IMR-90 (cell line): ENCODE results near the gene ASB13. TPM values are rescaled to one million over a fixed set of nuclear protein-coding genes. Genes with fewer than 3 reads are reported as not detected.

Source experiments
- ATAC-seq: fragments of 200-7000 bp; cut with Tn5 transposase; 2 replicates; pipeline ENCODE4 v1.9.1; 2020; ENCODE audit warnings: low read depth, mild to moderate bottlenecking, moderate library complexity
- BruUV-seq: library from RNA; stranded (reverse); fragments of 400-500 nt; replicated peaks from 2 replicates; lab custom pipeline; 2021; lab: Mats Ljungman, UMichigan
- CTCF ChIA-PET: fragments of 300-600 bp; formaldehyde crosslinking; extraction: SDS; loops from one replicate; lab custom pipeline; 2021; ENCODE audit warnings: antibody characterized with exemption; lab: Yijun Ruan, JAX
- POLR2A ChIA-PET: fragments of 300-600 bp; sonication (Branson Sonifier 250); formaldehyde crosslinking; loops from one replicate; lab custom pipeline; 2022; ENCODE audit warnings: antibody characterized with exemption; ENCODE audit not compliant: unreplicated experiment; lab: Charles Lee
- DNase-seq: peaks from one replicate; pipeline ENCODE4 v3.0.0; 2013
- H2AFZ ChIP-seq: replicated peaks from 2 replicates; pipeline ENCODE3; 2013; ENCODE audit warnings: low read length, mild to moderate bottlenecking; ENCODE audit not compliant: poor library complexity
- H2AK5ac ChIP-seq: 2 replicates; pipeline ENCODE4 v1.6.1; 2013; ENCODE audit warnings: low read depth, low read length, inconsistent platforms
- H2AK9ac ChIP-seq: replicated peaks from 2 replicates; pipeline ENCODE3; 2013; ENCODE audit warnings: mild to moderate bottlenecking, low read depth, low read length, moderate library complexity; ENCODE audit not compliant: poor library complexity
- H2BK120ac ChIP-seq: 2 replicates; pipeline ENCODE4 v1.6.1; 2013; ENCODE audit warnings: low read depth, low read length, inconsistent platforms
- H2BK15ac ChIP-seq: 3 replicates; pipeline ENCODE4 v1.6.1; 2013; ENCODE audit warnings: low read depth, low read length, inconsistent platforms
- H2BK20ac ChIP-seq: 2 replicates; pipeline ENCODE4 v1.6.1; 2013; ENCODE audit warnings: low read depth, mild to moderate bottlenecking, inconsistent platforms, low read length, moderate library complexity
- H2BK5ac ChIP-seq: 2 replicates; pipeline ENCODE4 v1.6.1; 2013; ENCODE audit warnings: mild to moderate bottlenecking, low read depth, low read length, inconsistent platforms; ENCODE audit not compliant: poor library complexity, severe bottlenecking
- H3K14ac ChIP-seq: replicated peaks from 2 replicates; pipeline ENCODE4 v1.6.1; 2013; ENCODE audit warnings: low read depth, low read length, inconsistent platforms
- H3K18ac ChIP-seq: 2 replicates; pipeline ENCODE4 v1.6.1; 2013; ENCODE audit warnings: low read depth, low read length, control low read depth
- H3K23ac ChIP-seq: 2 replicates; pipeline ENCODE4 v1.6.1; 2013; ENCODE audit warnings: low read depth, low read length, inconsistent platforms
- H3K27ac ChIP-seq: 2 replicates; pipeline ENCODE4 v1.5.1; 2013; ENCODE audit warnings: mild to moderate bottlenecking, control low read depth, low read length; ENCODE audit not compliant: insufficient read depth
- H3K27me3 ChIP-seq: 2 replicates; pipeline ENCODE4 v1.6.1; 2013; ENCODE audit warnings: low read length; ENCODE audit not compliant: control insufficient read depth, insufficient read depth
- H3K36me3 ChIP-seq: 2 replicates; pipeline ENCODE4 v1.6.1; 2013; ENCODE audit warnings: low read length, mixed read lengths; ENCODE audit not compliant: control insufficient read depth, insufficient read depth
- H3K4ac ChIP-seq: 2 replicates; pipeline ENCODE4 v1.6.1; 2013; ENCODE audit warnings: low read depth, low read length, inconsistent platforms
- H3K4me1 ChIP-seq: 2 replicates; pipeline ENCODE4 v1.6.1; 2013; ENCODE audit warnings: low read length, mixed read lengths; ENCODE audit not compliant: control insufficient read depth, insufficient read depth
- H3K4me2 ChIP-seq: 2 replicates; pipeline ENCODE4 v1.6.1; 2013; ENCODE audit warnings: low read depth, mild to moderate bottlenecking, control low read depth, low read length, moderate library complexity
- H3K4me3 ChIP-seq: 2 replicates; pipeline ENCODE4 v1.5.1; 2013; ENCODE audit warnings: low read depth, mild to moderate bottlenecking, control low read depth, low read length, moderate library complexity; ENCODE audit not compliant: insufficient read depth
- H3K56ac ChIP-seq: 2 replicates; pipeline ENCODE4 v1.6.1; 2013; ENCODE audit warnings: low read length, inconsistent platforms; ENCODE audit not compliant: insufficient read depth; ENCODE audit errors: extremely low read depth
- H3K79me1 ChIP-seq, 2 experiments: 2 replicates each; pipeline ENCODE4 v1.6.1; 2013; ENCODE audit warnings: low read length in 2 of 2, inconsistent platforms in 1 of 2, low read depth in 1 of 2
- H3K9ac ChIP-seq: 2 replicates; pipeline ENCODE4 v1.6.1; 2013; ENCODE audit warnings: low read depth, low read length, control low read depth
- H3K9me1 ChIP-seq: 2 replicates; pipeline ENCODE4 v1.6.1; 2013; ENCODE audit warnings: low read length, inconsistent platforms; ENCODE audit not compliant: insufficient read depth
- H3K9me3 ChIP-seq: 2 replicates; pipeline ENCODE4 v1.6.1; 2013; ENCODE audit warnings: low read length; ENCODE audit not compliant: control insufficient read depth, insufficient read depth
- H4K20me1 ChIP-seq: 2 replicates; pipeline ENCODE4 v1.6.1; 2013; ENCODE audit warnings: low read length, inconsistent platforms; ENCODE audit not compliant: insufficient read depth
- H4K5ac ChIP-seq: 2 replicates; pipeline ENCODE4 v1.6.1; 2013; ENCODE audit warnings: mild to moderate bottlenecking, low read depth, low read length, control low read depth
- H4K8ac ChIP-seq, 2 experiments: 2 replicates each; pipeline ENCODE4 v1.6.1; 2013; ENCODE audit warnings: low read depth in 2 of 2, low read length in 2 of 2, control low read depth in 1 of 2, inconsistent platforms in 1 of 2
- H4K91ac ChIP-seq: 2 replicates; pipeline ENCODE4 v1.6.1; 2013; ENCODE audit warnings: low read depth, low read length, inconsistent platforms; ENCODE audit not compliant: insufficient read depth
- BHLHE40 ChIP-seq: fragments of 150-350 bp; IDR thresholded peaks from 2 replicates; pipeline ENCODE4 v1.6.1; 2016; ENCODE audit warnings: mild to moderate bottlenecking, low read depth, low read length
- CEBPB ChIP-seq: IDR thresholded peaks from 2 replicates; pipeline ENCODE4 v1.6.1; 2012; ENCODE audit warnings: low read depth, low read length, improper control_type of control experiment
- CHD1 ChIP-seq: IDR thresholded peaks from 2 replicates; pipeline ENCODE4 v1.6.1; 2012; ENCODE audit warnings: low read depth, low read length, improper control_type of control experiment
- FOS ChIP-seq: fragments of 150-350 bp; IDR thresholded peaks from 2 replicates; pipeline ENCODE4 v1.6.1; 2016; ENCODE audit warnings: low read depth, low read length
- MAFK ChIP-seq: IDR thresholded peaks from 2 replicates; pipeline ENCODE4 v1.6.1; 2012; ENCODE audit warnings: low read depth, low read length, improper control_type of control experiment
- MAZ ChIP-seq: IDR thresholded peaks from 2 replicates; pipeline ENCODE4 v1.6.1; 2012; ENCODE audit warnings: low read depth, mild to moderate bottlenecking, low read length, improper control_type of control experiment, moderate library complexity, borderline replicate concordance
- MXI1 ChIP-seq: IDR thresholded peaks from 2 replicates; pipeline ENCODE4 v1.6.1; 2012; ENCODE audit warnings: low read depth, mild to moderate bottlenecking, low read length, moderate library complexity, borderline replicate concordance
- NFE2L2 ChIP-seq: fragments of 150-350 bp; IDR thresholded peaks from 2 replicates; pipeline ENCODE4 v1.6.1; 2016; ENCODE audit warnings: low read depth, mild to moderate bottlenecking, low read length
- POLR2A ChIP-seq: IDR thresholded peaks from 2 replicates; pipeline ENCODE4 v1.6.1; 2012; ENCODE audit warnings: mild to moderate bottlenecking, low read depth, low read length
- RAD21 ChIP-seq: IDR thresholded peaks from 2 replicates; pipeline ENCODE4 v1.6.1; 2012; ENCODE audit warnings: low read length, improper control_type of control experiment
- RCOR1 ChIP-seq: IDR thresholded peaks from 2 replicates; pipeline ENCODE4 v1.6.1; 2012; ENCODE audit warnings: mild to moderate bottlenecking, low read length, improper control_type of control experiment; ENCODE audit not compliant: insufficient replicate concordance
- RFX5 ChIP-seq: IDR thresholded peaks from 2 replicates; pipeline ENCODE4 v1.8.0; 2012; ENCODE audit warnings: low read depth, mild to moderate bottlenecking, low read length, moderate library complexity
- SMC3 ChIP-seq: fragments of 150-350 bp; IDR thresholded peaks from 2 replicates; pipeline ENCODE4 v1.6.1; 2016; ENCODE audit warnings: low read depth, mild to moderate bottlenecking, antibody characterized with exemption, low read length, moderate library complexity
- USF2 ChIP-seq: fragments of 150-350 bp; IDR thresholded peaks from 2 replicates; pipeline ENCODE4 v1.6.1; 2017; ENCODE audit warnings: mild to moderate bottlenecking, antibody characterized with exemption, low read length, low read depth
- WGBS, 2 experiments: methylation state at CpG; one replicate each; pipeline versions ENCODE4 v1.1.5 to v1.1.7; 2013; ENCODE audit warnings: missing lambda C conversion rate in 2 of 2; ENCODE audit not compliant: insufficient read length in 1 of 2; ENCODE audit errors: extremely low coverage in 2 of 2; 5-methylcytosine and 5-hydroxymethylcytosine counted together
- dilution Hi-C: fragments of 300-500 bp; cut with HindIII; formaldehyde crosslinking; loops from one replicate; pipeline ENCODE4 v1.14.3; 2018; ENCODE audit warnings: low sequenced_read_pairs; ENCODE audit not compliant: unreplicated experiment
- in situ Hi-C: fragments of 300-500 bp; cut with MboI; formaldehyde crosslinking; loops from 3 replicates; pipeline ENCODE4 v1.14.3; 2019; ENCODE audit warnings: low sequenced_read_pairs, inconsistent platforms, mixed read lengths
- intact Hi-C: fragments of 100-400 bp; cut with micrococcal nuclease; formaldehyde crosslinking; loops from 2 replicates; pipeline ENCODE4 v1.10.0; 2022
- polyA plus RNA-seq, 3 experiments: library from polyadenylated mRNA; depleted of rRNA; stranded (reverse); fragments of >200 nt; gene quantifications; 2 replicates each; pipeline ENCODE4 v1.2.3, GENCODE V29; 2012; ENCODE audit warnings: low replicate concordance in 1 of 3
- total RNA-seq: library from RNA; depleted of rRNA; stranded (reverse); fragments of >200 nt; gene quantifications from 2 replicates; pipeline ENCODE4 v1.2.3, GENCODE V29; 2012
- TF ChIP-seq, protein P1 (sequence below): fragments of 150-350 bp; IDR thresholded peaks from 2 replicates; pipeline ENCODE4 v1.6.1; 2016; ENCODE audit warnings: low read depth, mild to moderate bottlenecking, low read length, moderate library complexity, borderline replicate concordance
- TF ChIP-seq, protein P2 (sequence below): conservative IDR thresholded peaks from 2 replicates; pipeline ENCODE4 v1.5.1; 2012; ENCODE audit warnings: mild to moderate bottlenecking, low read depth, low read length, improper control_type of control experiment

Gene ASB13
- total and polyA plus RNA-seq, 2 of the 4 experiments (the other 2 are of a cell fraction) = 4.6 to 6.3 TPM

DNA sequence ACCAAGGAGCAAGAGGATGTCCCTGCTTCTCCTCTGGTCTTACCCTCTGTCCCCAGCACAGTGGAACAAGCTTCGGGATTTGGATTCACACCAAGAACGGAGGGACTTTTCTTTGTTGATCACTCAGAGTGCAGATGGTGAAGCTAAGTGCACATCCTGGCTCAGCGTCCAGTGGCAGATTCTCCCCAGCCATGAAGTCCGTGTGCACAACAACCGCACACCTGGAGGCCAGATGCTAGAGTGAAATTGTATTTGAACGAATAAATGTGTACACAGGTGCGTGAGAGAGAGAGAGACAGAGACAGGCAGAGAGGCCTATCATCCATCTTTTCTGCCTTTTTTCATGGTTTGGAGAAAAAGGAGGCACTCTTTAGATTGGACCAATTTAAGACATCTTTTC is 31.5 kb downstream of the ASB13 start:
- no peak overlapping the region for H2BK120ac ChIP-seq
- H2BK15ac ChIP-seq = no peak overlapping the region
- H4K5ac ChIP-seq = no peak overlapping the region
- dilution Hi-C loops = no loop called here
- H2BK20ac ChIP-seq = no peak overlapping the region
- H3K9me1 ChIP-seq = no peaks in the 10 kb centered on the region; the same call in 1 of the 2 replicates
- H3K27ac ChIP-seq = no peak overlapping the region
- no peak overlapping the region for H3K4me2 ChIP-seq
- H3K18ac ChIP-seq = no peak overlapping the region
- no peak overlapping the region for H3K9ac ChIP-seq
- no peaks in the 10 kb centered on the region for H3K9me3 ChIP-seq
- no peak overlapping the region for H2BK5ac ChIP-seq
- H3K23ac ChIP-seq = no peak overlapping the region
- no peak overlapping the region for H4K91ac ChIP-seq
- no peak overlapping the region for H4K8ac ChIP-seq
- ATAC-seq (no peak), DNase-seq (no peak)
- WGBS, 2 experiments = 89% methylated on average over 5 of the region's 7 CpGs; no CpG with 5 or more reads in 1 of the 2 experiments
- H3K4ac ChIP-seq = no peak overlapping the region
- peaks cover 8% of the 10 kb centered on the region for H3K36me3 ChIP-seq
- no peak overlapping the region for H2AK9ac ChIP-seq
- H4K20me1 ChIP-seq = no peaks in the 10 kb centered on the region
- BruUV-seq = no TSS peak
- intact Hi-C loops = no loop called here
- peaks cover 2% of the 10 kb centered on the region; the same call in 1 of the 2 replicates for H3K4me1 ChIP-seq
- H3K79me1 ChIP-seq = no peaks in the 10 kb centered on the region
- no peak overlapping the region for H3K4me3 ChIP-seq
- no peak overlapping the region for H3K14ac ChIP-seq
- no peak overlapping the region for H2AK5ac ChIP-seq
- no peak overlapping the region for H2AFZ ChIP-seq
- no peaks in the 10 kb centered on the region; the same call in 1 of the 2 replicates for H3K27me3 ChIP-seq
- no peak overlapping the region for H3K56ac ChIP-seq
- in situ Hi-C loops = no loop called here
- ChIA-PET POLR2A (no interaction called here), CTCF (no interaction called here)
- no peak for TF ChIP-seq MAZ
- TF ChIP-seq, protein P1, sequence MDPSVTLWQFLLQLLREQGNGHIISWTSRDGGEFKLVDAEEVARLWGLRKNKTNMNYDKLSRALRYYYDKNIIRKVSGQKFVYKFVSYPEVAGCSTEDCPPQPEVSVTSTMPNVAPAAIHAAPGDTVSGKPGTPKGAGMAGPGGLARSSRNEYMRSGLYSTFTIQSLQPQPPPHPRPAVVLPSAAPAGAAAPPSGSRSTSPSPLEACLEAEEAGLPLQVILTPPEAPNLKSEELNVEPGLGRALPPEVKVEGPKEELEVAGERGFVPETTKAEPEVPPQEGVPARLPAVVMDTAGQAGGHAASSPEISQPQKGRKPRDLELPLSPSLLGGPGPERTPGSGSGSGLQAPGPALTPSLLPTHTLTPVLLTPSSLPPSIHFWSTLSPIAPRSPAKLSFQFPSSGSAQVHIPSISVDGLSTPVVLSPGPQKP = no peak
- TF ChIP-seq CHD1 = no peak
- no peak for TF ChIP-seq USF2
- TF ChIP-seq MXI1 = no peak
- no peak for TF ChIP-seq RCOR1
- no peak for TF ChIP-seq FOS
- TF ChIP-seq, protein P2, sequence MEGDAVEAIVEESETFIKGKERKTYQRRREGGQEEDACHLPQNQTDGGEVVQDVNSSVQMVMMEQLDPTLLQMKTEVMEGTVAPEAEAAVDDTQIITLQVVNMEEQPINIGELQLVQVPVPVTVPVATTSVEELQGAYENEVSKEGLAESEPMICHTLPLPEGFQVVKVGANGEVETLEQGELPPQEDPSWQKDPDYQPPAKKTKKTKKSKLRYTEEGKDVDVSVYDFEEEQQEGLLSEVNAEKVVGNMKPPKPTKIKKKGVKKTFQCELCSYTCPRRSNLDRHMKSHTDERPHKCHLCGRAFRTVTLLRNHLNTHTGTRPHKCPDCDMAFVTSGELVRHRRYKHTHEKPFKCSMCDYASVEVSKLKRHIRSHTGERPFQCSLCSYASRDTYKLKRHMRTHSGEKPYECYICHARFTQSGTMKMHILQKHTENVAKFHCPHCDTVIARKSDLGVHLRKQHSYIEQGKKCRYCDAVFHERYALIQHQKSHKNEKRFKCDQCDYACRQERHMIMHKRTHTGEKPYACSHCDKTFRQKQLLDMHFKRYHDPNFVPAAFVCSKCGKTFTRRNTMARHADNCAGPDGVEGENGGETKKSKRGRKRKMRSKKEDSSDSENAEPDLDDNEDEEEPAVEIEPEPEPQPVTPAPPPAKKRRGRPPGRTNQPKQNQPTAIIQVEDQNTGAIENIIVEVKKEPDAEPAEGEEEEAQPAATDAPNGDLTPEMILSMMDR = no peak
- TF ChIP-seq MAFK = no peak
- no peak for TF ChIP-seq BHLHE40
- TF ChIP-seq SMC3 = no peak
- TF ChIP-seq POLR2A = no peak
- no peak for TF ChIP-seq RAD21
- TF ChIP-seq CEBPB = no peak
- no peak for TF ChIP-seq RFX5
- TF ChIP-seq NFE2L2 = no peak
